Non-pigmented ciliary epithelial cell (primary cell): Measurements from ENCODE around the gene XAGE2.

Experiments used
- DNase-seq: peaks from one replicate; pipeline ENCODE4 v3.0.0-alpha.2; 2010; ENCODE audit warnings: low read depth

XAGE2 gene

DNA sequence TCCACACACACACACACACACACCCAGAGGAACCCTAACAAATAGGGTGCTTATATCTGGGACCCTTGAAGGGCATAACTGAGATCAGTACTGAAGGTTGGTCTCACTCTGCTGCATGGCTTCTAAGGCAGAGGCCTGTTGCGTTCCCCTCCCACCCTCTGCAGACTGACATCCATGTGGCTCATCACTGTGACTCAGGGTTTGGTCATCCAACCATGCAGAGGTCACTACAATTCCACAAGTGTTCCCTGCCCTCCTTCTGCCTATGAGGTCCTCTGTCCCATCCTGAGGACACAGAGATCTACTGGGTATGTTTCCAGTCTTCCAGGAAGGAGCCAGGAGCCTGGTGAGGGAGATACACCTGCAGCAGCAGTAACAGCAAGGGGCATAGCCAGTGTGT lies 55.8 kb downstream of the XAGE2 start:
- no peak for DNase-seq
